Glomerular visceral epithelial cell (primary cell): Measurements from ENCODE around the gene TPX2.
"Not testable (repeated sequence)": the region's sequence is repeated elsewhere in the genome, so short reads cannot be mapped to it uniquely, and the experiment has no call there.

Experiments used
- DNase-seq: peaks from one replicate; pipeline ENCODE4 v3.0.0-alpha.2; 2016; ENCODE audit errors: extremely low spot score

Gene TPX2

DNA sequence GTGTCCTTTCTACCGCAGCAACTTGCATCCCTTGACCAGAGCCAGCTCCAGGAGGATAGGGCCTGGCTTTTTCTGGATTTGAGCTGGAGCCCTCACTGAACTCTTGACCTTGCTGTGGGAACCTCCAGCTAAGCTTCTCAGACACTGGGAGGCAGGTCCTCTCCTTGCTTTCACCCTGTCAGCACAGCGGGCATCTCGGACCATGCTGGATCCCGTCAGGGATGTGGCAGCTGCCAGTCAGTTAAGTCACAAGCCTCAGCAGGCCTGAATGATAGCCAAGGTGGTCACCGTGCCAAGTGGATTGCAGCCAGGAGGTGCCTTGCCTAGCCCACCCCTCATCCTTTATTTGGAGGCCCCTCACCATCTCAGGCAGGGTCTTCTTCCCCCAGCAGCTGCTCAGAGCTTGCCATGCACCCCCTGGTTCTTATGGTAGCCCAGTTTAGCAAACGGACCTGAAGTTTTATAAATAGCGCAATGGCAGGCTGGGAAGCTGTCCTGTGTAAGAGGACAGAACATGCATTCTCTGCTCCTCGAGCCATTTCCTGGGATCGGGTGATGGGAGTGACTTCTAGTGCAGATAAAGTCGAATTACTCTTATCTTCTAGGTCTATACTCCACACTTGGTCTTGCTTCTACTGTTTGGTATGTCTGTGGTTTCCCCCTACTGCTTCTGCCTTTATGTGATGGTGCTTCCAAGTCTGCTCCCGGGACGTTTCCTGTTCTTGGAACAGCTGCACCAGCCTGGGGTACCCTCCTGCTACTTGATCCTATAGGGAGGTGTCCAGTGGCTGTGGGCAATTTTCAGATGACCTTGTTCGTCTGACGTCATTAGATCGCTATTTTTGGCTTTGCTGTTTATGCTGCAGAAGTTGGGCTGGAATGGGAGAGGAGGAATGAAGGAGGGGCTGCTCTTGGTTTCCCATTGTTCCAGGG, 73.0 kb downstream of the TPX2 start:
- peak; percentile 85 for DNase-seq

DNA sequence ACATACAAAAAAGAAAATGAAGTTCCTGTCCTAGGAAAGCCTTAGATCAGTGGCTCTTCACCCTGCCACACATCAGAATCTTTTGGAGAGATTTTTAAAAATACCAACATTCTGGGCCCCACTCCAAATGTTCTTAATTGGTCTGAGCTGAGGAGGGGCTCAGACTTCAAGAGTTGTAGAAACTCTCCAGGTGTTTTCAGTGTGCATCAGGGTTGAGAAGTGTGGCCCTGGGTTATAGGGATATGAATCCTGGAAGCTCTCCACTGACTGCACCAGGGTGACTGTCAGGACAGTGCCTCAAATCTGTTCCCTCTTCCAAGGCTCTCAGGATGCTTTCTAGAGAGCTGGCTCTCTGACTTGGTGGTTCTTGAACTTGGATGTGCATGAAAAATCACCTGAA, 74.5 kb downstream of the TPX2 start:
- DNase-seq: no peak

GRCh38 chr20:31814142-31814541, 75.1 kb downstream of the TPX2 start:
- DNase-seq: not testable (repeated sequence)

DNA sequence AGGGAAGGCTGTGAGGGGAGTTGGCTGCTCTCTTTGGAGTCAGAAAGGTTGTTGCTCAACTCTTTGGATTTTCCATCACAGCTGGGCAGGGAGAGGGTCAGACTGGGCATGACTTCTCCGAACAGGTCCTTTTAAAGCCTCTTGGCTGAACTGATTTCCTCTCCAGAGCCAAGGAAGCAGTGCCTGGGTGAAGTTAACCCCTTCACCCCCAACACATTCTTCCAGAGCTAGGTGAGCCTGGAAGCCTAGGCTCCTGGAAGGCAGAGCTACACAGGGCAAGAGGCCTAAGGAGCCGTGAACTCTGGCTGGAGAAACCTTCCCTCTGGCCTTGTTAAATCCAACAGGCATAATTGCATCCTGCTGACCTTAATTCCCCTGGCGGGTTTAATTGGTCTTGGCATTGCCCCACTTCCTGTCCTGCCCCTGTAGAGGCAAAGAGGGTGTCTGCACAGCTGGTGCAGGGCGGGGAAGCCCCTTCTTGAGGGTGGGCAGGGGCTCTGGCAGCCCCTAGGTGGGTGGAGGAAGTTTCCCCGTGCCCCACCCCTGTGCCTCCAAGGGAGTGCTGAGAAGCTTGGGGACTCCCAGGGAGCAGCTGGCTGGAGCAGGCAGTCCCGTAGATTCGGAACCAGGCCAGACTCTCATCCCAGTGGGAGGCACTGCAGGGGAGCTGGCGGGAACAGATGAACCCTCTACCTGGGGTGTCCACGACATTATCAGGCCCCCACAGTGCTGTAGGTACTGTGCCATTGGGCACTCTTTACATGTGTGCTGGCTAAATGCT, 76.5 kb downstream of the TPX2 start:
- DNase-seq: no peak

GRCh38 chr20:31816221-31816620, 77.1 kb downstream of the TPX2 start:
- DNase-seq: no peak

- DNase-seq: no peak
Observed at GRCh38 chr20:31817461-31817860, 78.4 kb downstream of the TPX2 start.

DNA sequence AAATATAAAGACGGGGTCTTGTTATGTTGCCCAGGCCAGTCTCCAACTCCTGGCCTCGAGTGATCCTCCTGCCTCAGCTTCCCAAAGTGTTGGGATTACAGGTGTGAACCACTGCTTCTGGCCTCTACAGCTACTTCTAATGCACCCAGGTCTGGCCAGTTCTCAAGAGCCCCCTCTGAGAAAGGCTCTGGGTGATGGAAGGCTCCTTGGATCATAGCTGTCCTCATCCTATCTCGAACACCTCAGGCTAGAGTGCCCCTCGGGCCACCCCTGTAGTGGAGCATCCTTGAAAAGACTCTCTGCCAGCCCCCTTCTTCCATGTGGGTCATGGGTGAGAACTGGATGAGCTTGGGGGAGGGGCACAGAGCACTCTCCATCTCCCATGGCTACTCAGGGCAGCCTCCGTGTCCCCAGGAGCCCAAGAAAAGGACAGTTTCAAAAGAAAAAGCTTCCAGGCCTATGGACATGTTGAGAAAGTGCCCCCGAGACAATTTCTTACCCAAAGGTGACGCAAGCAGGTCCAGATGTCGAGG, 79.4 kb downstream of the TPX2 start:
- no peak for DNase-seq

DNA sequence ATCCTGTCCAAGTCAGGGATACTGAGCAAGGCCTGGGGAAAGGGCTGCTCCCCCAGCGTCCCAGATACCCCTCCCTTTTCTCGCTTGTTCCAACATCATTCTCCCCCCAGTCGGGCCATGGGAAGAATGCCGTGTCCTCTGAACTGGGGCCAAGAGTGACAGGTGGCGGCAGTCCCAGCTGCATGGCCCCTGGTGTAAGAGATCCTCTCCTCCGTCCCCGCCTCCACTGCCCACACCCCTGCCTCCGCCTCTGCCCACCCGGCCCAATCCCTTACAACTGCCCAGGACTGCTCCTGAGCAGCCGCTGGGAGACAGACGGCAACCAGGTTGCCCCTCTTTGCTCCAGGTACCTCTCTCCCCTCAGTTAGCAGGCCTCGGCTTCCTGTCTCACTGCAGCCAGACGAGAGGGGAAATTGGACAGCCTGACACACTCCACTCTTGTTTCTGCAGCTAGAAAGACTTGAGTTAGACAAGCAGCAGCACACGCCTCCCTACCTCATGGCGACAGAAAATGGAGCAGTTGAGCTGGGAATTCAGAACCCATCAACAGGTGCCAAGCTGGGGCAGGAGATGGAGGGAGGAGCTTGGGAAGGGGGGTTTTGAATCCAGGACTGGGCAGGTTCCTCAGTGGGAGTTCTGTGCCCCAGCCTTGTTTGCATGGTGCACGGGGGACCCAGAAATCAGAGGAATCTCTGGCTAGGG, 80.1 kb downstream of the TPX2 start, which contains the start of gene MYLK2:
MYLK2 (plus strand) TSS at position 274 of the 702 bp plus-strand sequence; CDS start at position 499, 225 bp downstream.
- no peak for DNase-seq

GRCh38 chr20:31820228-31820627, 81.1 kb downstream of the TPX2 start:
- DNase-seq: no peak

GRCh38 chr20:31821427-31821826, 82.3 kb downstream of the TPX2 start:
- DNase-seq: no peak

GRCh38 chr20:31822421-31823330, 83.6 kb downstream of the TPX2 start:
- DNase-seq: peak; percentile 94

- no peak for DNase-seq
Observed at GRCh38 chr20:31823360-31824124, 84.5 kb downstream of the TPX2 start.

DNA sequence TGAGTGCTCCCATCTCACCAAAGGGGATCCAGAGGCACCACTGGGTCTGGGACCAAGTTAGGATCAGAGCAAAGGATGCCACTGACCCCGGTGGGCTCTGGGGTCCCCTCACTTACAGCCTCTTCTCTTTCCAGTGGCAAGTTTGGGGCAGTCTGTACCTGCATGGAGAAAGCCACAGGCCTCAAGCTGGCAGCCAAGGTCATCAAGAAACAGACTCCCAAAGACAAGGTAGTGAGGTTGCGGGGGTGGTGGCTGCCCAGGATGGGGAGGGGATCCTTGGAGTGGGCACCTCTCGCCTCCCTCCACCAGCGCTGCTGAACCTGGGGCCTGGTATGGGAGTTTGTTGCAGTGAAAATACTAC, 85.0 kb downstream of the TPX2 start:
- DNase-seq: no peak

- DNase-seq: no peak
Observed at GRCh38 chr20:31824554-31825313, 85.6 kb downstream of the TPX2 start.

DNA sequence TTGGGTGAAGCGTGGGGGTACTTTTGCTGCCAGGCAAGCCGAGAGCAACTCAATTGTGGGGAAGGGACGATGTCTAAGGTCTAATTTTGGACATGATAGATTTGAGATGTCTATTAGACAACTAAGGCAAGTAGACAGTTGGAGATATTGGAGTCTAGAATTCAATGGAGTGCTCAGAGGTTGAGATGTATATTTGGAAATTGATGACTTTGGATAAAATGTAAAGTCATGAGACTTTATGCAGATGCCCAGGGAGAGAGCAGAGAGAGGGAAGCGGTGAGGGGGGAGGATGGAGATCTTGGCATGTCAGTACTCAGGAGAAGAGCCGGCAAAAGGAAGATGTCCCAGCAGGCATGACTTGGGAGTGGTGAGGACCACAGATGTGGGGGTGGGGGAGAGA, 87.0 kb downstream of the TPX2 start:
- DNase-seq: no peak

DNA sequence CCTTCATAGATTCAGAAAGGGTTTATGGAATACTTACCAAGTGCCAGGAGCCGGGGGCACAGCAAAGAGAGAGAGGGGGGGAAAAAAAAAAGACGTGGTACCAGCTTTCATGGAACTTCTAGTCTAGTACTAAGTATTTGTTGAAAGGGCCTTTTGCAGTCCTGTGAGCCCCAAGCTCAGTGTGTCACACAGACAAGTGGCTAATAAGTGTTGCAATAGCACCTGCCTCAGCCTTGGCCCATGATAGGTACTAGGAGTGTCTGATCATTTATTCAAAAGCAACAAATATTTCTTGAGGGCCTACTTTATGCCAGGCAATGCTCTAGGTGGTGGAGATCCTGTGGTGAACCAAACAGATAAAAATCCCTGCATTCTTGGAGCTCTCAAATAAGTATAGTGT, 88.0 kb downstream of the TPX2 start:
- DNase-seq: no peak

DNA sequence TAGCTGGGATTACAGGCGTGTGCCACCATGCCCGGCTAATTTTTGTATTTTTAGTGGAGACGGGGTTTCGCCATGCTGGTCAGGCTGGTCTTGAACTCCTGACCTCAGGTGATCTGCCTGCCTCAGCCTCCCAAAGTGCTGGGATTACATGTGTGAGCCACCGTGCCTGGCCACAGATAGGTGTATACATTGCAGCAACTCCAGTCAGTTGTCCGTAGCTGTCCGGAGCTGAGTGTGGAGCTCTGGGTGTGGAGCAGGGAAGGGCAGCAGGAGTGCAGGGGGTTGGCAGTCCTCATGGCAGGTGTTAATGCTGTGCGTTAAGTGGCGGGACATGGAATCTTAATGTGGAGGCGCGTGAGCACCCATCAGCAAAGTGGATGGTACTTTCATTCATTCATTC, 88.9 kb downstream of the TPX2 start:
- not testable (repeated sequence) for DNase-seq

- DNase-seq: no peak
Observed at GRCh38 chr20:31829731-31830130, 90.6 kb downstream of the TPX2 start.

DNA sequence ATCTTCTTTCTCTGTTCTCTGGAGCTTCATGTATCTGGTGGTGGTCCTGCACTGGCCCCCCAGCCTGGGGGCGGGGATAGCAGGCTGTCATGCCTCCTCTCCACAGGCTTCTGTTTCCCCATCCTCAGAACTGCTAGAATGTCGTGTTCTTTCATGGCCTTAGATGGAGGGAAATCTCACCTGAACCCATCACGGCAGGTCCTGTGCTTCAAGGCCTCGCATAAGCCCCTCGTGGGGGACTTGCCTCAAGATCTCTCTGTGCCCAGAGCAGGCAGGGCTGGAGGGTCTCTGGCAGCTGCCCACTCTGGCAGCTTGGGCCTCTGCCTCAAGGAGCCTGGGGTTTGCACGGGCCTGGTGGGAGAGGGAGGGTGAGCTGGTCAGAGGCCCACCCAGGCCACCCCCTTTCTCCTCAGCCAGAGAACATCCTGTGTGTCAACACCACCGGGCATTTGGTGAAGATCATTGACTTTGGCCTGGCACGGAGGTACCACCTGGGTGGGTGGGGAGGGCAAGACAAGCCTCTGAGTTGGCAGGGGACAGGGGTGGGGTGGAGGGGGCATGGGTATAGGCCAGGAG, 91.4 kb downstream of the TPX2 start:
- DNase-seq: no peak
